A673 (cell line): Measurements from ENCODE around the gene CHN1. TPM values are rescaled to one million over a fixed set of nuclear protein-coding genes. Genes with fewer than 3 reads are reported as not detected.

Experiments used
- BruUV-seq: library from RNA; stranded (reverse); fragments of 400-500 nt; replicated peaks from 2 replicates; lab custom pipeline; 2021; lab: Mats Ljungman, UMichigan
- CTCF ChIA-PET: fragments of 300-600 bp; sonication (Branson Sonifier 250); formaldehyde crosslinking; loops from one replicate; lab custom pipeline; 2022; ENCODE audit warnings: antibody characterized with exemption; lab: Charles Lee
- POLR2A ChIA-PET: fragments of 300-600 bp; sonication (Branson Sonifier 250); formaldehyde crosslinking; loops from one replicate; lab custom pipeline; 2022; ENCODE audit warnings: antibody characterized with exemption; ENCODE audit not compliant: low non-redundant PET; lab: Charles Lee
- DNase-seq: peaks from one replicate; pipeline ENCODE4 v3.0.0-alpha.2; 2015; ENCODE audit warnings: low spot score
- H3K27ac ChIP-seq: fragments of 200-600 bp; sonication (generic); 2 replicates; pipeline ENCODE4 v1.5.1; 2016; ENCODE audit warnings: mixed run types, low read depth, mild to moderate bottlenecking, mixed read lengths, antibody characterized with exemption, low read length; ENCODE audit not compliant: poor library complexity, severe bottlenecking
- H3K27me3 ChIP-seq: fragments of 200-600 bp; sonication (generic); replicated peaks from 2 replicates; pipeline ENCODE4 v1.6.1; 2017; ENCODE audit warnings: mixed run types, low read depth, mild to moderate bottlenecking, mixed read lengths, antibody characterized with exemption, low read length; ENCODE audit not compliant: insufficient read depth, poor library complexity
- H3K36me3 ChIP-seq: fragments of 200-600 bp; sonication (generic); 2 replicates; pipeline ENCODE4 v1.6.1; 2016; ENCODE audit warnings: mixed run types, mild to moderate bottlenecking, mixed read lengths, antibody characterized with exemption, low read length; ENCODE audit not compliant: insufficient read depth, poor library complexity, severe bottlenecking
- H3K4me1 ChIP-seq: fragments of 200-600 bp; sonication (generic); 2 replicates; pipeline ENCODE4 v1.6.1; 2017; ENCODE audit warnings: mixed run types, mild to moderate bottlenecking, mixed read lengths, antibody characterized with exemption, low read length; ENCODE audit not compliant: insufficient read depth, poor library complexity, severe bottlenecking
- H3K4me3 ChIP-seq: fragments of 200-600 bp; sonication (generic); 2 replicates; pipeline ENCODE4 v1.5.1; 2016; ENCODE audit warnings: low read depth, mixed run types, mild to moderate bottlenecking, mixed read lengths, low read length; ENCODE audit not compliant: poor library complexity, severe bottlenecking
- H3K9me3 ChIP-seq: fragments of 200-600 bp; sonication (generic); 2 replicates; pipeline ENCODE4 v1.6.1; 2016; ENCODE audit warnings: mixed run types, low read depth, mild to moderate bottlenecking, mixed read lengths, antibody characterized with exemption, low read length; ENCODE audit not compliant: poor library complexity, severe bottlenecking
- CTCF ChIP-seq: fragments of 300-800, 200-600 bp; sonication (generic); conservative IDR thresholded peaks from 2 replicates; pipeline ENCODE4 v1.5.1; 2017; ENCODE audit warnings: low read depth, mild to moderate bottlenecking, antibody characterized with exemption, low read length, moderate library complexity, mixed read lengths
- EZH2 ChIP-seq: fragments of 200-600 bp; sonication (generic); IDR thresholded peaks from 2 replicates; pipeline ENCODE4 v1.6.1; 2017; ENCODE audit warnings: borderline replicate concordance, low read depth, mild to moderate bottlenecking, mixed read lengths, antibody characterized with exemption, low read length; ENCODE audit not compliant: poor library complexity, severe bottlenecking
- intact Hi-C: fragments of 100-400 bp; cut with micrococcal nuclease; formaldehyde crosslinking; loops from one replicate; pipeline ENCODE4 v1.10.0; 2022; ENCODE audit not compliant: unreplicated experiment
- total RNA-seq: library from RNA; stranded (reverse); gene quantifications from 2 replicates; pipeline ENCODE4 v1.2.3, GENCODE V29; 2021

Gene CHN1
- total RNA-seq, 1 experiment from 2014 or later: 11.3 TPM

- H3K27me3 ChIP-seq: peaks cover 35% of the 10 kb centered on the region
- DNase-seq: peak; percentile 76
- BruUV-seq: no TSS peak
- intact Hi-C loops: no loop called here
- no peak for TF ChIP-seq CTCF
- no peak for TF ChIP-seq EZH2
- no peaks in the 10 kb centered on the region for H3K9me3 ChIP-seq
- ChIA-PET CTCF (no interaction called here), POLR2A (interaction anchor here (0.6 kb wide), 1 partner anchor 1817 kb away, joined by 10 read pairs; no protein-coding TSS in a partner anchor)
- H3K4me3 ChIP-seq: no peak overlapping the region
- H3K4me1 ChIP-seq: peaks cover 15% of the 10 kb centered on the region
- H3K27ac ChIP-seq: no peak overlapping the region
- H3K36me3 ChIP-seq: no peaks in the 10 kb centered on the region
Observed at GRCh38 chr2:175010848-175011254, 5.7 kb upstream of the CHN1 start.

GRCh38 chr2:175009917-175010621, 4.9 kb upstream of the CHN1 start:
- DNase-seq: peak; percentile 7
- intact Hi-C loops: loop anchor here (10.0 kb wide), 1 partner anchor 1085 kb away; the partner anchor contains the start of genes HOXD12 and HOXD13
- Histone ChIP-seq H3K27me3 (peaks cover 42% of the 10 kb centered on the region), H3K4me1 (peaks cover 15% of the 10 kb centered on the region), H3K27ac (no peak overlapping the region), H3K9me3 (no peaks in the 10 kb centered on the region), H3K4me3 (no peak overlapping the region), H3K36me3 (no peaks in the 10 kb centered on the region)
- TF ChIP-seq EZH2: no peak
- peak; percentile 23; the same call in 1 of the 2 replicates for TF ChIP-seq CTCF
- no TSS peak for BruUV-seq
- ChIA-PET POLR2A (interaction anchor here (0.6 to 0.7 kb wide), 2 partner anchors 16 to 18 kb away, joined by 4 to 6 read pairs; no protein-coding TSS in a partner anchor), CTCF (interaction anchor here (0.6 to 1.3 kb wide), 2 partner anchors 158 to 241 kb away, joined by 3 read pairs; no protein-coding TSS in a partner anchor)

GRCh38 chr2:175008801-175009495, 3.8 kb upstream of the CHN1 start:
- H3K9me3 ChIP-seq: no peaks in the 10 kb centered on the region
- BruUV-seq: no TSS peak
- POLR2A ChIA-PET: interaction anchor here (0.6 to 0.7 kb wide), 2 partner anchors 17 to 274 kb away, joined by 3 to 6 read pairs; no protein-coding TSS in a partner anchor
- TF ChIP-seq EZH2: no peak
- no peak for TF ChIP-seq CTCF
- H3K27me3 ChIP-seq: peaks cover 47% of the 10 kb centered on the region
- H3K27ac ChIP-seq: no peak overlapping the region
- H3K4me3 ChIP-seq: no peak overlapping the region
- H3K4me1 ChIP-seq: peaks cover 15% of the 10 kb centered on the region
- CTCF ChIA-PET: interaction anchor here (1.3 kb wide), 1 partner anchor 242 kb away, joined by 3 read pairs; no protein-coding TSS in a partner anchor
- no peak for DNase-seq
- H3K36me3 ChIP-seq: no peaks in the 10 kb centered on the region
- intact Hi-C loops: loop anchor here (10.0 kb wide), 1 partner anchor 1086 kb away; the partner anchor contains the start of genes HOXD12 and HOXD13
